ENCODE measurements around the gene FBL.

The FBL gene

DNA sequence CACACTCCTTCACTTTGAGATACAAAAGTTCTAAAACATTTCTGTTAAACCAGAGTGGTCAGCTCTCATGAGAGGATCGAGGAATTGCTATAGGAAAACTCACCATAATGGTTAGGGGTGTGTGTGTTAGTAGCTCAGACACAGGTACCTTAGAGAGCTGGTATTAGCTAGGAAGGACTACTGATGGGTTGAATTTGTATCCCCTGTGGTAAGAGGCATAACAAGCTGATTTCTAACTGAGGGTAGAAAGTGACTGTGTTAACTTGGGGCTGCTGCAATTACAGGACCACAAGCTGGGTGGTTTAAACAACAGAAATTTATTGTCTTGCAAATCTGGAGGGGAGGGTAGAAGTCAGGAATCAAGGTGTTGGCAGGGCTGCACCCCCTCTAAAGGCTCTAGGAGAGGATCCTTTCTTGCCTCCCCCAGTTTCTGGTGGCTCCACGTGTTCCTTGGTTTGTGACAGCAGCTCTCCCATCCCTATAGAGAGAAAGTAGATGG, 50.1 kb downstream of the FBL start:
- DNase-seq (ENCODE audit: low read depth in 3 of 3, low spot score in 1 of 3) = no peak

DNA sequence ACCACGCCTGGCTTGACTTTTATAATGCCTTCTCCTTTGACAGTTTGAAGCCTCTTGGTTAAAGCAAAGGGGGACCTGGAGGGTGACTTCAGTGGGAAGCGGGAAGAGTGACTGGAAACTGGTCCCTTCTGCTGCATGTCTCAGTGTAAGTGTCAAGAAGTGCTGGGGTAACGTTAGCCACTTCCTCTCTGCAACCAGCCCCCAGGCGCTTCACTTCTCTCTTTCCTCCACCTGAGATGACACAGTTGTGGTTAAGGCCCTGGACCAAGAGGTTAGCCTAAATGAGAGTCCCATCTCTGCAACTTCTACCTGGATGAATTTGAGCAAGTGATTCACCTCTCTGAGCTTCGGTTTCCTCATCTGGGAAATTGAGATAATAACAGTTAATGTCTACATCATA, 51.2 kb downstream of the FBL start:
- DNase-seq (ENCODE audit: low read depth in 3 of 3, low spot score in 1 of 3) = no peak

DNA sequence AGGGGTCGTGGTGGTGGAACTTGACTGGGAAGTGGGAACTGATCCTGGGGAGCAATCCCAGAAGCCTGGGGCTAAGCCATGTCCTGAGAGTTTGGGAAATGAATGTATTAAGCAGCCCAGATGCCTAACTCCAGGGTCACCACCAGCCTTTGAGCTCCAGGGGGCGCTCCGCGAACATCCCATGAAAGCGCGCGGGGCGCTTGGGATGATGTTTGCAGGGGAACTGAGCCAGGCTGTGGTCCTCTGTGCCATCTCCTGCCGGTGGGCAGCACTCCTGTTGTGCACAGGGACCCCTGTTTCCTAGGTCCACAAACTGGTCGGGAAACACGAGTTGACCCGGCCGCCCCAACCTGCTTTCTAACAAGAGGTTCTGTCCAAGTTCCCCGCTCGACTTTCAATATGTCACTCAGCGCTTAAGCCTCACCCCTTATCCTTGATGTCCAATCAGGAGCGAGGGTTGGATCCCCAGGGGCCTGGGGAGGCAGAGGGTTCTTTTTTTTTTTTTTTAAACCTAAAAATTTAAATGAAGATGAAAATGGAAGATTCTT, 53.1 kb downstream of the FBL start:
- DNase-seq (ENCODE audit: low read depth in 3 of 3, low spot score in 1 of 3) = peak; percentile 25 to 63 (median 27)

DNA sequence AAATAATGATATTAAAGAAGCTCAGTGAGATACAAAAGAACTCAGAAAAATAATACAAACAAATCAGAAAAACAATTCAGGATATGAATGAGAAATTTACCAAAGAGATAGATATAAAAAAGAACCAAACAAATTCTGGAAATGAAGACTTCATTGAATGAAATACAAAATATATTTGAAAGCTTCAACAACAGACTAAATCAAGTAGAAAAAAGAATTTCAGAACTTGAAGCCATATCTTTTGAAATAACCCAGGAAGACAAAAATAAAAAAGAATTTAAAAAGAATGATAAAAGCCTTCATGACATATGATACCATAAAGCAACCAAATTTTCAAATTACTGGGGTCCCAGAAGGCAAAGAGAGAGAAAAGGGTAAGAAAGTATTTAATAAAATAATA, 57.9 kb downstream of the FBL start:
- DNase-seq (ENCODE audit: low read depth in 3 of 3, low spot score in 1 of 3) = no peak

All from stimulated activated CD4-positive, alpha-beta T cell treated with anti-CD3 and anti-CD28 coated beads, TNF-alpha, amount 100 ng/mL, for 1 hour (primary cell).